Sigmoid colon (tissue), 4 donors: ENCODE data around the gene BAHCC1.

Experiments used
- EP300 ChIP-seq, 4 donors: sonication (generic); formaldehyde crosslinking; IDR thresholded peaks; one replicate each; pipeline ENCODE4 v1.6.1; 2017; ENCODE audit warnings: antibody characterized with exemption in 4 of 4
- POLR2A ChIP-seq, 2 donors: fragments of 450-650 bp; IDR thresholded peaks; one replicate each; pipeline ENCODE4 v1.6.1; 2016; ENCODE audit warnings: antibody characterized with exemption in 2 of 2, mild to moderate bottlenecking in 2 of 2, moderate library complexity in 2 of 2
- POLR2AphosphoS5 ChIP-seq, 4 donors: sonication (generic); formaldehyde crosslinking; IDR thresholded peaks; one replicate each; pipeline ENCODE4 v1.6.1; 2017; ENCODE audit warnings: antibody characterized with exemption in 4 of 4
- TF ChIP-seq, protein P1 (sequence below), 4 experiments: fragments of 450-650 bp in 3 of 4; fragments of 200-600 bp in 1 of 4; IDR thresholded peaks; one replicate each; pipeline ENCODE4 v1.5.1; 2016 to 2019; ENCODE audit warnings: antibody characterized with exemption in 4 of 4, mild to moderate bottlenecking in 3 of 4, moderate library complexity in 2 of 4

DNA sequence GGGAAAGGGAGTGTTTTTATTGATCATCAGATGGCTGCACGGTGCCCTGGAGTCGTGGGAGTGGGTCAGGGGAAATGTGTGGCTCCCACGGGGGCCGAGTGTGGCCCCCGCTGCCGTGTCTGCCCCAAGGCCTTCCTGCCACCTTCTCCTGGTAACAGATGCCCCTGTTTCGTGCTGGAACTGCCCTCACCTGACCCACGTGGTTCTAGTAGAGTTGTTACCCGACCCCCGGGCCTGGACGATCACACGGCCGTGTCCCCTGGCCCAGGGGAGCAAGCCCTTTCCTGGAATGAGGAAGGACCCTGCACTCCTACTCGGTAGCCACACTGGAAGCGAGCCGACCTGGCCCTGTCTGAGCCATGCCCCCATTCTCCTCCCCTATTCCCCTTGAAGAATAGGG is 79.7 kb downstream of the BAHCC1 start:
- TF ChIP-seq, protein P1, sequence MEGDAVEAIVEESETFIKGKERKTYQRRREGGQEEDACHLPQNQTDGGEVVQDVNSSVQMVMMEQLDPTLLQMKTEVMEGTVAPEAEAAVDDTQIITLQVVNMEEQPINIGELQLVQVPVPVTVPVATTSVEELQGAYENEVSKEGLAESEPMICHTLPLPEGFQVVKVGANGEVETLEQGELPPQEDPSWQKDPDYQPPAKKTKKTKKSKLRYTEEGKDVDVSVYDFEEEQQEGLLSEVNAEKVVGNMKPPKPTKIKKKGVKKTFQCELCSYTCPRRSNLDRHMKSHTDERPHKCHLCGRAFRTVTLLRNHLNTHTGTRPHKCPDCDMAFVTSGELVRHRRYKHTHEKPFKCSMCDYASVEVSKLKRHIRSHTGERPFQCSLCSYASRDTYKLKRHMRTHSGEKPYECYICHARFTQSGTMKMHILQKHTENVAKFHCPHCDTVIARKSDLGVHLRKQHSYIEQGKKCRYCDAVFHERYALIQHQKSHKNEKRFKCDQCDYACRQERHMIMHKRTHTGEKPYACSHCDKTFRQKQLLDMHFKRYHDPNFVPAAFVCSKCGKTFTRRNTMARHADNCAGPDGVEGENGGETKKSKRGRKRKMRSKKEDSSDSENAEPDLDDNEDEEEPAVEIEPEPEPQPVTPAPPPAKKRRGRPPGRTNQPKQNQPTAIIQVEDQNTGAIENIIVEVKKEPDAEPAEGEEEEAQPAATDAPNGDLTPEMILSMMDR (IDR thresholded peaks at IDR 0.05): no peak
- no peak for TF ChIP-seq POLR2AphosphoS5 (IDR thresholded peaks at IDR 0.05)
- TF ChIP-seq POLR2A (IDR thresholded peaks at IDR 0.05): no peak
- no peak for TF ChIP-seq EP300 (IDR thresholded peaks at IDR 0.05)
